HG03378 (cell line): Measurements from ENCODE around the gene TAF1.
"Not testable (repeated sequence)": the region's sequence is repeated elsewhere in the genome, so short reads cannot be mapped to it uniquely, and the experiment has no call there.

Source experiments
- ATAC-seq: cut with Tn5 transposase; IDR thresholded peaks from one replicate; pipeline ENCODE4 v1.9.1; 2021; ENCODE audit warnings: mild to moderate bottlenecking, moderate library complexity; ENCODE audit not compliant: unreplicated experiment

The TAF1 gene

GRCh38 chrX:71495979-71496378, 129.8 kb downstream of the TAF1 start:
- not testable (repeated sequence) for ATAC-seq

- no peak for ATAC-seq
Observed at GRCh38 chrX:71496476-71496875, 130.3 kb downstream of the TAF1 start.

DNA sequence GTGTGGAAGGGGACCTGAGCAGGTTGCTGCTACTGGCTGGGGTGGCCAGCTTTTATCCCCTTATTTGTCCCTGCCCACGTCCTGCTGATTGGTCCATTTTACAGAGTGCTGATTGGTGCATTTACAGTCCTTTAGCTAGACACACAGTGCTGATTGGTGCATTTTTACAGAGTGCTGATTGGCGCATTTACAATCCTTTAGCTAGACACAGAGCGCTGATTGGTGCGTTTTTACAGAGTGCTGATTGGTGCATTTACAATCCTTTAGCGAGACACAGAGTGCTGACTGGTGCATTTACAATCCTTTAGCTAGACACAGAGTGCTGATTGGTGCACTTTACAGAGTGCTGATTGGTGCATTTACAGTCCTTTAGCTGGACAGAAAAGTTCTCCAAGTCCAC, 135.9 kb downstream of the TAF1 start:
- not testable (repeated sequence) for ATAC-seq

- ATAC-seq = no peak
Observed at GRCh38 chrX:71504346-71504745, 138.2 kb downstream of the TAF1 start.

DNA sequence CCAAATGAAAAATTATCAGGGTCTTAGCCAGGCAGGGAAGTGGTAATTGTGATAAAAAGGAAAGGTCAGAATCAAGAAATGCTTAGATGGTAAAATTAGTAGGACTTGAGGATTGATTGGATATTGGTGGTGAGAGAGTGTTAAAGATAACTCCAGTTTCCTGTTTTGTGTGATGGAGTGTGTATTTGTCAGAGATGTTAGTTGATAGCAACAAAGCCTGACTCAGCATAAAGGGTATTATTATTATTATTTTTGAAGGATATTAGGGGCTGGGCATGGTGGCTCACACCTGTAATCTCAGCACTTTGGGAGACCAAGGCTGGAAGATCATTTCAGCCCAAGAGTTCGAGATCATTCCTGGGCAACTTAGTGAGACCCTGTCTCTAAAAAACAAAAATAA, 143.1 kb downstream of the TAF1 start:
- no peak for ATAC-seq

DNA sequence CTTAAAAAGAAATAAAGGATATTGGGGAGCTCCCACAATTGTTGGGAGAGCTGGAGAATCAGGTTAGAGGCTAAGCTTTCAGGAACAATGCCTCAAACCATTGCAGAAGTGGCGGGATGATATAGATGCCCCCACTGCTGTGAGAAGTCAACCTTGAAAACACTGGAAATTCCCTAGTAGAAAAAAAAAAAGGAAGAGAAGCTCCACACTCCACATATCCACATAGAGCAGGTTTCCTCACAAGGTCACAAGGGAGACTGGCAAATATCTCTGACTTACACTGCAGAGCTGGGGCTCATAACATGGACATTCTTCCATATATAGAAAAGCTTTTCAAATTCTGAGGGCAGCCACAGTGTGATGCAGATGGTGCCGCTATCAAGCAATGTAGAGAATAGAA, 144.0 kb downstream of the TAF1 start:
- no peak for ATAC-seq

GRCh38 chrX:71513731-71514130, 147.6 kb downstream of the TAF1 start:
- not testable (repeated sequence) for ATAC-seq

DNA sequence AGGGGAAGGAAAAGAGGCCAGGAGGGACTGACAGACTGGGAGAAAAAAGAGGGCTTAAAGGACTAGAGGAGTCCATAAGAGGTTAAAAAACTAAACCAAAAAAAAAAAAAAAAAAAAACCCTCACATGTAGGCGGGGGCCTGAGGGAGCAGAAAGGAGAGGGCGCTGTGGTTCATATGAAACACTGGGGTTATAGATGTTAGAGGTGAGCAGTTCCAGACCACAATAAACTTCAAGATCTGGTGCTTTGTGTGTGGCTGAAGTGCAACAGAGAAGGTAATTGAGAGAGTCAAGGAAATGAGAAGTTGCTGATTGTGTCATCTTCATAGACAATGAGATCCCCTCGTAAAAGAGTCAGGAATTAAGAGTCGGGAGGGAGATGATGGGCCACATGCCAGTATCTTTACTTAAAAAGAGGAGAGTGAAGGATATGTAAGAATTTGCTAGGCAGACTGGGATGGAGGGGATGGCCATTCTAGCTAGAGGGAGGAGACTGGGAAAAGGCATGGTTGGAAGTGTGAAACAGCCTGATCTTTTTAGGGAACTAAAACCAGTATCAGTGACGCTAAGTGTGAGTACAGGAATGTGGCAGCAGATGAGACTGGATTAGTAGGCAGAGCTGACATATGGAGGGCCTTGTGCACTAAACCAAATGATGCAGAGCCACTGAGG, 148.3 kb downstream of the TAF1 start:
- no peak for ATAC-seq

DNA sequence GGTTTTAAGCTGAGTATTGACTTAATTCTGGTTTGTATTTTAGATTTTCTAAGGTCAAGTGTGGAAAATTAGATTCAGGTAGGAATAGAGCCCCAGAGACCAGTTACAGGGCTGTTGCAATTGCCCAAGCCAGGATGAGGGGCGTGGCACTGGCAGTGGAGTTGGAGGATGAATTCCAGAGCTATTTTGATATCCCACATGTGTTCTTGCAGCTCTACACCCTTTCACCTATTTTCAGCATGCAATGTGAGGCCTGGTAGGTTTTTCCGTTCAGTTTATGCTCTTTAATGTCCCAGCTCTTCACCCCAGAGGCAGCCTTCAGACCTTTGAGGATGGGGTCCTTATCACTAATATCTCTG, 148.9 kb downstream of the TAF1 start:
- no peak for ATAC-seq
